ENCODE data around the gene ADGRF1.
"Not testable (repeated sequence)": the region's sequence is repeated elsewhere in the genome, so short reads cannot be mapped to it uniquely, and the experiment has no call there.

ADGRF1 gene

GRCh38 chr6:47042275-47042791 lies at the start of gene ADGRF1:
Gene ADGRF1 (minus strand): TSS chr6:47042332. CDS start chr6:47029061, 13,271 bp downstream.
- DNase-seq, result no peak

GRCh38 chr6:47090881-47091280 lies 48.7 kb upstream of the ADGRF1 start:
- DNase-seq, result no peak

GRCh38 chr6:47089473-47089872 lies 47.3 kb upstream of the ADGRF1 start:
- not testable (repeated sequence) for DNase-seq

GRCh38 chr6:47086051-47086770 lies 44.1 kb upstream of the ADGRF1 start:
- DNase-seq, result no peak

- DNase-seq, result no peak
Measured at GRCh38 chr6:47084610-47085009, 42.5 kb upstream of the ADGRF1 start.

- DNase-seq, result no peak
Measured at GRCh38 chr6:47083586-47084047, 41.5 kb upstream of the ADGRF1 start.

- DNase-seq, result no peak
Measured at GRCh38 chr6:47080083-47080596, 38.0 kb upstream of the ADGRF1 start.

GRCh38 chr6:47079638-47080037 lies 37.5 kb upstream of the ADGRF1 start:
- no peak for DNase-seq

GRCh38 chr6:47078991-47079390 lies 36.9 kb upstream of the ADGRF1 start:
- no peak for DNase-seq

GRCh38 chr6:47076422-47077344 lies 34.6 kb upstream of the ADGRF1 start:
- DNase-seq, result no peak

- no peak for DNase-seq
Measured at GRCh38 chr6:47075741-47076421, 33.7 kb upstream of the ADGRF1 start.

- DNase-seq, result no peak
Measured at GRCh38 chr6:47075168-47075567, 33.0 kb upstream of the ADGRF1 start.

- DNase-seq, result no peak
Measured at GRCh38 chr6:47073125-47074110, 31.3 kb upstream of the ADGRF1 start.

- DNase-seq, result no peak
Measured at GRCh38 chr6:47072667-47073066, 30.5 kb upstream of the ADGRF1 start.

- DNase-seq, result no peak
Measured at GRCh38 chr6:47071681-47072080, 29.5 kb upstream of the ADGRF1 start.

GRCh38 chr6:47070461-47070860 lies 28.3 kb upstream of the ADGRF1 start:
- no peak for DNase-seq

GRCh38 chr6:47069156-47069555 lies 27.0 kb upstream of the ADGRF1 start:
- no peak for DNase-seq

GRCh38 chr6:47066418-47066817 lies 24.3 kb upstream of the ADGRF1 start:
- DNase-seq, result no peak

GRCh38 chr6:47064274-47064673 lies 22.1 kb upstream of the ADGRF1 start:
- DNase-seq, result no peak

GRCh38 chr6:47062346-47062745 lies 20.2 kb upstream of the ADGRF1 start:
- DNase-seq, result no peak

Measured in activated naive CD4-positive, alpha-beta T cell (primary cell).